ENCODE data around the gene ZFR2.
A peak's percentile ranks its signal among the peaks of the same experiment; 100 is the strongest.

The ZFR2 gene

GRCh38 chr19:3792114-3792513 lies 76.7 kb downstream of the ZFR2 start:
- Histone ChIP-seq H3K4me1 (ENCODE audit: control insufficient read depth, low read depth, low read length) (no peaks in the 10 kb centered on the region), H3K27me3 (ENCODE audit: control insufficient read depth, insufficient read depth, low read length) (peaks cover under 1% of the 10 kb centered on the region), H3K9me3 (ENCODE audit: control insufficient read depth, low read depth, low read length) (no peaks in the 10 kb centered on the region), H3K9ac (ENCODE audit: low read length) (no peak overlapping the region), H3K36me3 (ENCODE audit: control insufficient read depth, low read depth, low read length) (no peaks in the 10 kb centered on the region), H3K4me3 (ENCODE audit: low read length) (no peak overlapping the region), H3K27ac (ENCODE audit: low read length) (no peak overlapping the region)

DNA sequence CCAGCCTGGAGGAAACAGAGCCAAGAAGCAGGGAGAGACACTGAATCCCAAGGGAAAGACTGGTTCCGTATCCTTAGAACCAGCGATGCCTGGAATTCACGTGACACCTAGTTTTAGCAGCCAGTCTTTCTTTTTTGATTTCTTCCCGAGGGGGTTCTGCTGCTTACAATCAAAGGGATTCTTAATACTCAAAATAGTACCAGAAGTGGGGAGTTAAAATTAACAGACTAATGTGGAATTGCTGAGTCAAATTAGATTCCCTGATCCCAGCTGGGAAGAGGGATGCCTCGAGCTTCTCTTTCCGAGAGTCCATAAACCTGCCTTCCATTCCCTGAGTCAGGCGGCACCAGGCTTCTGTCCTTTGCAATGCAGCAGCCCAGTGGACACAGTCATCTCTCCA lies 77.9 kb downstream of the ZFR2 start:
- Histone ChIP-seq H3K27me3 (ENCODE audit: control insufficient read depth, insufficient read depth, low read length) (peaks cover 11% of the 10 kb centered on the region), H3K9me3 (ENCODE audit: control insufficient read depth, low read depth, low read length) (no peaks in the 10 kb centered on the region), H3K4me3 (ENCODE audit: low read length) (no peak overlapping the region), H3K36me3 (ENCODE audit: control insufficient read depth, low read depth, low read length) (no peaks in the 10 kb centered on the region), H3K9ac (ENCODE audit: low read length) (no peak overlapping the region), H3K4me1 (ENCODE audit: control insufficient read depth, low read depth, low read length) (no peaks in the 10 kb centered on the region), H3K27ac (ENCODE audit: low read length) (no peak overlapping the region)

- Histone ChIP-seq H3K36me3 (ENCODE audit: control insufficient read depth, low read depth, low read length) (no peaks in the 10 kb centered on the region), H3K4me1 (ENCODE audit: control insufficient read depth, low read depth, low read length) (no peaks in the 10 kb centered on the region), H3K27ac (ENCODE audit: low read length) (no peak overlapping the region), H3K4me3 (ENCODE audit: low read length) (no peak overlapping the region), H3K9ac (ENCODE audit: low read length) (no peak overlapping the region), H3K9me3 (ENCODE audit: control insufficient read depth, low read depth, low read length) (no peaks in the 10 kb centered on the region), H3K27me3 (ENCODE audit: control insufficient read depth, insufficient read depth, low read length) (peaks cover 17% of the 10 kb centered on the region)
Observed at GRCh38 chr19:3790209-3790734, 78.6 kb downstream of the ZFR2 start.

DNA sequence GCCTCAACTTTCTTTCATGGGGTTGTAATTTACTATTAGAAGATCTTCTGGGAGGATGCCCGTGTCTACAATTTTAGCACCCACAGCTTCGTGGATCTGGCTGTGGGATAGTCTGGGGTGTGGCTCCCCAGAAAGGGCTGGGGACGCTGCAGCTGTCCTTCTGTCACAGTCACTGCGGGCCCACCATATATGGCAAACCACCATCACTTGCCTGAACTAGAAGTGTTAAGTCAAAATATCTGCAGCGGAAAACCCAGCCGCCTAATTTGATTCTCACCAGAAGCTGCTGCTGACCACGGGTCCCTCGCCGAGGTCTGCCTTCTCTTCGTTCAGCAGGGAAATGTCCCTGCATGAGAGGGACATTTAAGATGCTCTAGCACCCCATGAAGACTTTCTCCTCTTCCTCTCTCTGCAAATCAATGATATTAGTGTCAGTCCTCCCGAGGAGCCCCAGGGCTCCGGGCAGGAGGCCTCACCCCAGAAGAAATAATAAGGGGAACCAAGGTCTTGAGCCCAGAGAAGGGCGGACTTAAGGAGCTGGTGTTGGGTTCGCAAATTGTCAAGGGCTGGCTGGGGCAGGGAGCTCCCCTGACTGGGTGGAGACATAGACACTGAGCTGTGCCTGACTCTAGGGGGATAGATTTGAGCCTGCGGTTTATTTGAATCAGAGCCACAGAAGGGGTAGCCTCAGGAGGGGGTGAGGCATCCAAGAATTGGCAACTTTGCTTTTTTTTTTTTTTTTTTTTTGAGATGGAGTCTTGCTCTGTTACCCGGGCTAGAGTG lies 79.7 kb downstream of the ZFR2 start:
- Histone ChIP-seq H3K9ac (ENCODE audit: low read length) (no peak overlapping the region), H3K4me1 (ENCODE audit: control insufficient read depth, low read depth, low read length) (no peaks in the 10 kb centered on the region), H3K4me3 (ENCODE audit: low read length) (no peak overlapping the region), H3K36me3 (ENCODE audit: control insufficient read depth, low read depth, low read length) (no peaks in the 10 kb centered on the region), H3K27me3 (ENCODE audit: control insufficient read depth, insufficient read depth, low read length) (peaks cover 28% of the 10 kb centered on the region), H3K27ac (ENCODE audit: low read length) (no peak overlapping the region), H3K9me3 (ENCODE audit: control insufficient read depth, low read depth, low read length) (no peaks in the 10 kb centered on the region)

- peak within 1 kb of the TSS; percentile 60 for H3K4me3 ChIP-seq (ENCODE audit: low read length)
- H3K4me1 ChIP-seq (ENCODE audit: control insufficient read depth, low read depth, low read length), result no peaks in the 10 kb centered on the region
- no peaks in the 10 kb centered on the region for H3K36me3 ChIP-seq (ENCODE audit: control insufficient read depth, low read depth, low read length)
- H3K9ac ChIP-seq (ENCODE audit: low read length), result no peak within 1 kb of the TSS
- no peak within 1 kb of the TSS for H3K27ac ChIP-seq (ENCODE audit: low read length)
- peaks cover 38% of the 10 kb centered on the region for H3K27me3 ChIP-seq (ENCODE audit: control insufficient read depth, insufficient read depth, low read length)
- H3K9me3 ChIP-seq (ENCODE audit: control insufficient read depth, low read depth, low read length), result peaks cover 5% of the 10 kb centered on the region
Observed at GRCh38 chr19:3785938-3786824, 82.7 kb downstream of the ZFR2 start, which contains the start of gene MATK. MATK (minus strand) TSS chr19:3786381; CDS start chr19:3785135, 1,246 bp downstream.

GRCh38 chr19:3785451-3785937 lies 83.3 kb downstream of the ZFR2 start:
- Histone ChIP-seq H3K9ac (ENCODE audit: low read length) (no peak overlapping the region), H3K9me3 (ENCODE audit: control insufficient read depth, low read depth, low read length) (peaks cover 6% of the 10 kb centered on the region), H3K27me3 (ENCODE audit: control insufficient read depth, insufficient read depth, low read length) (peaks cover 38% of the 10 kb centered on the region), H3K36me3 (ENCODE audit: control insufficient read depth, low read depth, low read length) (no peaks in the 10 kb centered on the region), H3K4me1 (ENCODE audit: control insufficient read depth, low read depth, low read length) (no peaks in the 10 kb centered on the region), H3K27ac (ENCODE audit: low read length) (no peak overlapping the region), H3K4me3 (ENCODE audit: low read length) (peak overlapping the region; percentile 60)

GRCh38 chr19:3784607-3785450 lies 84.0 kb downstream of the ZFR2 start:
- Histone ChIP-seq H3K9me3 (ENCODE audit: control insufficient read depth, low read depth, low read length) (peaks cover 6% of the 10 kb centered on the region), H3K4me1 (ENCODE audit: control insufficient read depth, low read depth, low read length) (no peaks in the 10 kb centered on the region), H3K27me3 (ENCODE audit: control insufficient read depth, insufficient read depth, low read length) (peaks cover 38% of the 10 kb centered on the region), H3K36me3 (ENCODE audit: control insufficient read depth, low read depth, low read length) (no peaks in the 10 kb centered on the region), H3K27ac (ENCODE audit: low read length) (no peak overlapping the region), H3K4me3 (ENCODE audit: low read length) (peak overlapping the region; percentile 60), H3K9ac (ENCODE audit: low read length) (no peak overlapping the region)

DNA sequence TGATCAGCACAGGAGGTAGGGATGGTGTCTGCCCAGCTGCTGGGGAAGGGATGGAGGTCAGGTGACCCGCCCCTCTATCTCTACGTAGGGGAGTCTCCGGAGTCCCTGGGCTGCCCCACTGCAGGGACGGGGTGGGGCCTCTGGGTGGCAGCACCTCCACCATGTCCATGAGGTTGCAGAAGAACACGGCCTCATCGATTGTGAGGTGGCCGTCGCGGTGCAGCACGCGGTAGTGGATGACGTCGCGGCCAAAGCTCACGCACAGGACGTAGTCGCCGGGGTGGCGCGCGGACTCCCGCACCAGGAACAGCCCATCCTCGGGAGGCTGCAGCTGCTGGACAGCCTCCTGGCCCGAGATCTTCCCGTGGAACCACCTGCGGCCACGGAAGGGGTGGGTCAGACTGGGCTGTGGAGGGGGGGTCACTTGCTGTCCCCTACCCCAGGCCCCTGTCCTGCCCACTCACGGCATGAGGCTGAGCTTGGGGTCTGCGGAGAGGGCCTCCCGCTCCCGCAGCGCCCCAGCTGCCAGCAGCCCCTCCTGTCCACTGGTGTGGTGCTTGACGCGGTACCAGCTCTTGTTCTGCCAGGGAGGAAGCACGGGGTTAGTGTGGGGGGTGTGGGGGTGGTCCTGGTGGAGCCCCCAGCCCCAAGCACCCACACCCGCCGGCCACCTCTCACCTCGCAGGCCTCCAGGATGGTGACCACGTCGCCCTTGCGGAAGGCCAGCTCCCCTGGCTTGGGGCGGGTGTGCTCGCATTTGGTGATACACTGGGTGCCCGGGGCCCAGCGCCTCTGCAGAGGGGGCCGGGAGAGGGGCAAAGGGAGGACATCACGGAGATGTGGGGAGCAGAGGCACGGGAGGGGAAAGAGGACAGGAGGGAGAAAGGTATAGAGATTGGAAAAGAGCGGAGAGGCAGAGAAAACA lies 84.9 kb downstream of the ZFR2 start:
- Histone ChIP-seq H3K4me3 (ENCODE audit: low read length) (no peak overlapping the region), H3K9me3 (ENCODE audit: control insufficient read depth, low read depth, low read length) (peaks cover 6% of the 10 kb centered on the region), H3K9ac (ENCODE audit: low read length) (no peak overlapping the region), H3K27me3 (ENCODE audit: control insufficient read depth, insufficient read depth, low read length) (peaks cover 38% of the 10 kb centered on the region), H3K27ac (ENCODE audit: low read length) (no peak overlapping the region), H3K4me1 (ENCODE audit: control insufficient read depth, low read depth, low read length) (no peaks in the 10 kb centered on the region), H3K36me3 (ENCODE audit: control insufficient read depth, low read depth, low read length) (no peaks in the 10 kb centered on the region)

DNA sequence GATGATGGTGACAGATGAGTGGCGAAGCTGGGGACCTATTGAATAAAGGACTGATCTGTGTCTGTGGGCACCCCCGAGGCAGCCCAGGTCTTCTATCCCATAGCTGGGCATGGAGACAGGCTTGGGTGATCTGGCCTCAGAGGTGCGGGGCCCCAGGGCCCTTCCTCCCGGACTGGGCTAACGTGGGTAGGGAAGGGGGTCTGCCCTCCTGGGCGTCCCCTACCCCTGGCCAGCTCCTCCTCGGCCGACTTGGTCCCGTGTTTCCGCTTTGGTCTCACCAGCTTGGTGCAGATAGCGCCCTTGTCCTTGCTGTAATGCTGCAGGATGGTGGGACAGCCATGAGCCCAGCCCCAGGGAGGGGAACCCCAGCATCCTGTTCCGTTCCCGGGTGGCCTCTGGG lies 85.9 kb downstream of the ZFR2 start:
- Histone ChIP-seq H3K36me3 (ENCODE audit: control insufficient read depth, low read depth, low read length) (no peaks in the 10 kb centered on the region), H3K27ac (ENCODE audit: low read length) (no peak overlapping the region), H3K9me3 (ENCODE audit: control insufficient read depth, low read depth, low read length) (peaks cover 6% of the 10 kb centered on the region), H3K9ac (ENCODE audit: low read length) (no peak overlapping the region), H3K4me3 (ENCODE audit: low read length) (no peak overlapping the region), H3K27me3 (ENCODE audit: control insufficient read depth, insufficient read depth, low read length) (peaks cover 38% of the 10 kb centered on the region), H3K4me1 (ENCODE audit: control insufficient read depth, low read depth, low read length) (no peaks in the 10 kb centered on the region)

GRCh38 chr19:3782330-3782729 lies 86.5 kb downstream of the ZFR2 start:
- H3K4me3 ChIP-seq (ENCODE audit: low read length), result no peak overlapping the region
- H3K9ac ChIP-seq (ENCODE audit: low read length), result no peak overlapping the region
- H3K9me3 ChIP-seq (ENCODE audit: control insufficient read depth, low read depth, low read length), result peaks cover 6% of the 10 kb centered on the region
- peaks cover 38% of the 10 kb centered on the region for H3K27me3 ChIP-seq (ENCODE audit: control insufficient read depth, insufficient read depth, low read length)
- H3K36me3 ChIP-seq (ENCODE audit: control insufficient read depth, low read depth, low read length), result no peaks in the 10 kb centered on the region
- no peak overlapping the region for H3K27ac ChIP-seq (ENCODE audit: low read length)
- H3K4me1 ChIP-seq (ENCODE audit: control insufficient read depth, low read depth, low read length), result no peaks in the 10 kb centered on the region
